GM12875 (cell line): ENCODE data around the gene PNN.
"Not testable (repeated sequence)": the region's sequence is repeated elsewhere in the genome, so short reads cannot be mapped to it uniquely, and the experiment has no call there.

Experiments used
- H3K4me3 ChIP-seq: one replicate; pipeline ENCODE4 v1.5.1; 2011; ENCODE audit warnings: low read depth, low read length, control low read depth
- TF ChIP-seq, protein P1 (sequence below): IDR thresholded peaks from 2 replicates; pipeline ENCODE4 v1.5.1; 2011; ENCODE audit warnings: low read depth, mild to moderate bottlenecking, control low read depth, inconsistent platforms, low read length, moderate library complexity, borderline replicate concordance; ENCODE audit not compliant: insufficient read depth

The PNN gene

DNA sequence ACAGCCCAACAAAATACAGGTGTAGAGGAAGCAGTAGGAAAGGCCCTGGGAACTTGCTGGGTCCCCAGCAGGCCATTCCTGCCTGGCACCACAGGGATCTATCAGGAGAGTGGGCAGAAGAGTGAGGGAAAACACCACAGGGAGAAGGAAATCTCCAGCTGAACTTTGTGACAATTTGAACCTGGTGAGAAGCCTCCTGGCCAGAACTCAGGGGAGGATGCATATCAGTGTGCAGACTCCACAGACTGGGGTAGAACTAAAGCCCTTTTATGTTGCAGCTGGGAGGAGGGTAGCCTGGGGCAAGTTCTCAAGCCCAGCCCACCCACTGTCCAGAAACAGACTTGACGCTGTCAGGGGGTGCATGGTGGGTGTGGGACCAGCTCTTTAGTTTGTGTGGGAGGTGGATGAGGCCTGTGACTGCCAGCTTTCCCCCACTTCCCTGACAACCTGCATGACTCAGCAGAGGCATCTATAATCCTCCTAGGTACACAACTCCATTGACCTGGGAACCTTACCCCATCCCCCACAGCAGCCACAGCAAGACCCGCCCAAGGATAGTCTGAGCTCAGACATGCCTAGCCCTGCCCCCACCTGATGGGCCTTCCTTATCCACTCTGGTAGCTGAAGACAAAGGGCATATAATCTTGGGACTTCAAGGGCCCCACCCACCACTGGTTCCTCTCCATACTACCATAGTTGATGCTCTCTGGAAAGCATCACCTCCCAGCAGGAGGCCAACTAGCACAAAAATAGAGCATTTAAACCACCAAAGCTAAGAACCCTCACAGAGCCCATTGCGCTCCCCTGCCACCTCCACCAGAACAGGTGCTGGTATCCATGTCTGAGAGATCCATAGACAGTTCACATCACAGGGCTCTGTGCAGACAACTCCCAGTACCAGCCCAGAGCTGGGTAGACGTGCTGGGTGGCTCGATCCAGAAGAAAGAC, 28.9 kb downstream of the PNN start:
- no peak overlapping the region for H3K4me3 ChIP-seq
- TF ChIP-seq, protein P1, sequence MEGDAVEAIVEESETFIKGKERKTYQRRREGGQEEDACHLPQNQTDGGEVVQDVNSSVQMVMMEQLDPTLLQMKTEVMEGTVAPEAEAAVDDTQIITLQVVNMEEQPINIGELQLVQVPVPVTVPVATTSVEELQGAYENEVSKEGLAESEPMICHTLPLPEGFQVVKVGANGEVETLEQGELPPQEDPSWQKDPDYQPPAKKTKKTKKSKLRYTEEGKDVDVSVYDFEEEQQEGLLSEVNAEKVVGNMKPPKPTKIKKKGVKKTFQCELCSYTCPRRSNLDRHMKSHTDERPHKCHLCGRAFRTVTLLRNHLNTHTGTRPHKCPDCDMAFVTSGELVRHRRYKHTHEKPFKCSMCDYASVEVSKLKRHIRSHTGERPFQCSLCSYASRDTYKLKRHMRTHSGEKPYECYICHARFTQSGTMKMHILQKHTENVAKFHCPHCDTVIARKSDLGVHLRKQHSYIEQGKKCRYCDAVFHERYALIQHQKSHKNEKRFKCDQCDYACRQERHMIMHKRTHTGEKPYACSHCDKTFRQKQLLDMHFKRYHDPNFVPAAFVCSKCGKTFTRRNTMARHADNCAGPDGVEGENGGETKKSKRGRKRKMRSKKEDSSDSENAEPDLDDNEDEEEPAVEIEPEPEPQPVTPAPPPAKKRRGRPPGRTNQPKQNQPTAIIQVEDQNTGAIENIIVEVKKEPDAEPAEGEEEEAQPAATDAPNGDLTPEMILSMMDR: no peak

DNA sequence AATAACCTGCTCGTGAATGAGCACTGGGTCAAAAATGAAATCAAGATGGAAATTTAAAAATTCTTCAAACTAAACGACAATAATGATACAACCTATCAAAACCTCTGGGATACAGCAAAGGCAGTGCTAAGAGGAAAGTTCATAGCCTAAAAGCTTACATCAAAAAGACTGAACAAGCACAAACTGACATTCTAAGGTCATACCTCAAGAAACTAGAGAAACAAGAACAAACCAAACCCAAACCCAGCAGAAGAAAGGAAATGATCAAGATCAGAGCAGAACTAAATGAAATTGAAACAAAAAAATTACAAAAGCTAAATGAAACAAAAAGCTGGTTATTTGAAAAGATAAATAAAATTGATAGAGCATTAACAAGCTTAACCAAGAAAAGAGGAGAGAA, 32.4 kb downstream of the PNN start:
- not testable (repeated sequence) for H3K4me3 ChIP-seq

DNA sequence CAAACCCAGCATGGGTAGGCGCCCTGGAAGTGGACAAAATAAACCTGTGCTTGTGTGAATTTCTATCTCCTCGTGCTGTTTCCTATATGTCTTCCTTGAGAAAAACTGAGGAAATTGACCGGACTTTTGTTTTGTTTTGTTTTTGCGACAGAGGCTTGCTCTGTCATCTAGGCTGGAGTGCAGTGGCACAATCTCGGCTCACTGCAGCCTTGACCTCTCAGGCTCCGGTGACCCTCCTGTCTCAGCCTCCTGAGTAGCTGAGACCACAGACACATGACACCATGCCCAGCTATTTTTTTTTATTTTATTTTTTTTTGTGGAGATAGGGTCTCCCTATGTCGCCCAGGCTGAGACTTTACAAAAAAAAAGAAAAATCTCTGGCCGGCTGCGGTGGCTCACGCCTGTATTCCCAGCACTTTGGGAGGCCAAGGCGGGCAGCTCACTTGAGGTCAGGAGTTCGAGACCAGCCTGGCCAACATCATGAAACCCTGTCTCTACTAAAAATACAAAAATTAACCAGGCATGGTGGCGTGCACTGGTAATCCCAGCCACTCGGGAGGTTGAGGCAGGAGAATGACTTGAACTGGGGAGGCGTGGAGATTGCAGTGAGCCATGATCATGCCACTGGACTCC, 36.2 kb downstream of the PNN start:
- TF ChIP-seq, protein P1: no peak
- no peak overlapping the region for H3K4me3 ChIP-seq

DNA sequence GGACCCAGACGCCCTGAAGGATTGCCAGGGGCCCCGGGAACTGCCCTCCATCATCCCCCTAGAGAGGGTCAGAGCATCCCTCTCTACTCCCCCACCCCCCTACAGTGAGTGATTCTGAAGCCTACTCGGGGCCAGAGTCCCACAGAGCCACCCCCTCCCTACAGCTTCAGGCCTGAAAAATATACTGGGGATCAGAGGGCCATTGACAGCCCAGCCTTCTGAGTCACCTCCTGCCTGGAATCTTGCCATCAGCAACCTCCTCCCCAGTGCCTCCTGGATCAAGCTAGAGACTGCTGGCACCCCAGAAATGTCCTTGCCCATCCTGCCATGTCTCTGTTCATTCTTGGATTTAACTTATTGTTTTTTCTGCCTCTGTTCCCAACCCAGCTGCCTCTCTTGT, 37.0 kb downstream of the PNN start:
- H3K4me3 ChIP-seq: no peak overlapping the region
- TF ChIP-seq, protein P1: no peak

DNA sequence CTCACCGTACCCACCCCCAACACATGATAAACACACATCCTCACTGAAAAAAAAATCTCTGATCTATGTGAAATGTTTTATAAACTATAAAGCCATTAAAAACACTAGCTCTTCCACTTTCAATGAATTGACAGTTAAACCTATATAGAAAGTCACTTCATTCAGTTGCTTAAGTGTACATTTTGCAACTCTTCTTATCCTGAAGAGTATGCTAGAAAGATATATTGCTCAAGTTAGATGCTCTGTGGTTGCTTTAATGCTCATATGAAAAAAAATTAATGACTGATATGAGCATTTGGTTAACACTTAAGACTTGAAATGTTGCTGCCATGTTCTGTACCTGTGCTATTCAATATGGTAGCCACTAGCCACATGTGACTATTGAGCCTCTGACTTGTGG, 37.6 kb downstream of the PNN start:
- TF ChIP-seq, protein P1: no peak
- no peak overlapping the region for H3K4me3 ChIP-seq

DNA sequence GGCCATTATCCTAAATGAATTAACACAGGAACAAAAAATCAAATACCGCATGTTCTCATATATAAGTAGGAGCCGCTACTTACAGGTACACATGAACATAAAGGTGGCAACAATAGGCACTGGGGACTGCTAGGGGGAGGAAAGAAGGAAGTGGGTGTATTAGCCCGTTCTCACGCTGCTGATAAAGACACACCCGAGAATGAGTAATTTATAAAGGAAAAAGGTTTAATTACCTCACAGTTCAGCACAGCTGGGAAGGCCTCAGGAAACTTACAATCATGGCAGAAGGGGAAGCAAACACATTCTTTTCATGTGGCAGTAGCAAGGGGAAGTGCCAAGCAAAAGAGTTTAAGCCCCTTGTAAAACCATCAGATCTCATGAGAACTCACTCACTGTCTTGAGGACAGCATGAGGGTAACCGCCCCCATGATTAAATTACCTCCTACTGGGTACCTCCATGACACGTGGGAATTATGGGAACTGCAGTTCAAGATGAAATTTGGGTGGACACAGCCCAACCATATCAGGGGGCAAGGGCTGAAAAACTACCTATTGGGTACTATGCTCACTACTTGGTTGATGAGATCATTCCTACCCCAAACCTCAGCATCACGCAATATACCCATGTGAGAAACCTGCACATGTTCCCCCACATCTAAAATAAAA, 42.3 kb downstream of the PNN start:
- TF ChIP-seq, protein P1: no peak
- H3K4me3 ChIP-seq: no peak overlapping the region

DNA sequence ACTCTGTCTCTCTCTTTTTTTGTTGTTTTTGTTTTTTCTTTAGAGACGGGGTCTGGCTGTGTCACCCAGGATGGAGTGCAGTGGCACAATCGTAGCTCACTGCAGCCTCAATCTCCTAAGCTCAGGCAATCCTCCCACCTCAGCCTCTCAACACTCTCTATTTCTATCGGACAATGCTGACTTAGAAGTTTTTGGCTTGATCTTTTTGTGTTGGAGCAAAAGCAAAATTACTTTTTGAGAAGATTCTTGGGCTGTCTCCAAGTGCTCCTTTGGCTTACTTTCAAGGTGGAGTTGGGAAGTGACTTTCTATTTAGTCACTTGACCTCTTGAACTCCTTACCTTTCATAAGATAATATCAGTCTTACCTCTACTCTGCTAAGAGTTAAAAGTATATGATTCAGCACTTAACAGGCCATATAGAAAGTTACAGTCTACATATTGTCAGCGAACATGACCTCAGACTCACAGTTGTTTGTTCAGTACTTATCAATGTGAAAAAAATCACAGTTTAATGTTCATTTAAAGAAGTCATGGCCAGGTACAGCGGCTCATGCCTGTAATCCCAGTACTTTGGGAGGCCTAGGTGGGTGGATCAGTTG, 43.2 kb downstream of the PNN start:
- no peak overlapping the region for H3K4me3 ChIP-seq
- TF ChIP-seq, protein P1: no peak
